ENCODE results near the gene MRPS15. TPM values are rescaled to one million over a fixed set of nuclear protein-coding genes. Genes with fewer than 3 reads are reported as not detected.
"Not testable (repeated sequence)": the region's sequence is repeated elsewhere in the genome, so short reads cannot be mapped to it uniquely, and the experiment has no call there.

MRPS15 gene
- 170 and 174 TPM in 2 replicates for polyA plus RNA-seq (2013)

DNA sequence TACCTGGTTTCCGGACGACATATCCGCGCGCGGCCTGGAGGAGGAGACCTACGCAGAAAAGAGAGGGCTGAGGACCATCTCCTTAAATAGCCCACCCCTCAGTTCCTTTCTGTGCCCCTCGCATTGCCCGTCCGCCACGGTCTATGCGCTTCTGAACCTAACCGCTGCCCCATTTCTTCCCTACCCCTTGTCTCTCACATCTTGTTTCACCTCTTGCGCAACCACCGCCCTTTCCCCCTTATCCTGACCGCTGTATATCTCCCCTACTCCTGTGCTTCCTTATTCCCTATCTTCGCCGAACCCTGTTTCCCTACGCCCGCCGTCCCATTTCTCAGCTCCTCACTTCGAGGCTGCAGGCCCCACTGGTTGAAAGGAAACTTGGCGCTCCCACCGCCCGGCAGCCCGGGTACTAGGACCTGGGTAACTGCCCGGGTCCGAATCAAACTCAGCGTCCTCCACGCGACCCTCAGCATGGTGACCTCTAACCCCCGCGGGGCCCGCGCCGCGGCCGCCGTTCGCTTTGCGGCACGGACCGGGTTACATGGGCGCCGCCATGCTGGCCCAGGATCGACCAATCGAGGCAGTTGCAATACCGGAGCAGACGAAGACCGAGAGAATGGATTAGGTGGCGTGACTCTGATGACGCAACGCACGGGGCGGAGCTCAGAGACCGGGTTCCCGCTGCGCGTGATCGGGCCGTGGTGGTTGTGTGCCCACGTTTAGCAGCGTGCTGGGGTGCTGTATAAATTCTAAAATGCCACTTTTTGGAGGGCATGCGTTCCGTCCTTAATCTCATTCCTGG lies at the start of gene MRPS15:
Gene MRPS15, minus strand, starts transcription at position 582 of the 802 bp plus-strand sequence. Its CDS starts 109 bp downstream, at position 473.
- H3K9me3 ChIP-seq (ENCODE audit: insufficient read depth, low read depth, low read length) = no peaks in the 10 kb centered on the region
- peak within 1 kb of the TSS; percentile 80 for H3K27ac ChIP-seq (ENCODE audit: low read depth, low read length)
- peak within 1 kb of the TSS; percentile 90 for H2AFZ ChIP-seq (ENCODE audit: insufficient read depth, low read length, poor library complexity)
- H2BK120ac ChIP-seq (ENCODE audit: insufficient read depth, low read length, poor library complexity) = peak within 1 kb of the TSS; percentile 85
- peak; percentile 91 to 97 for DNase-seq
- H4K8ac ChIP-seq (ENCODE audit: low read depth, low read length) = peak within 1 kb of the TSS; percentile 97
- no peak within 1 kb of the TSS for H3K23ac ChIP-seq (ENCODE audit: low read length)
- H3K4me2 ChIP-seq (ENCODE audit: low read length) = peak within 1 kb of the TSS; percentile 78
- H3K4ac ChIP-seq (ENCODE audit: low read depth, low read length) = peak within 1 kb of the TSS; percentile 78
- peaks cover 22 to 33% of the 10 kb centered on the region in 2 experiments for H3K36me3 ChIP-seq (ENCODE audit: control insufficient read depth in 1 of 2, insufficient read depth in 2 of 2, low read length in 2 of 2)
- H3K9ac ChIP-seq (ENCODE audit: low read length) = peak within 1 kb of the TSS; percentile 87
- no peaks in the 10 kb centered on the region for H3K27me3 ChIP-seq (ENCODE audit: insufficient read depth, low read length)
- H4K91ac ChIP-seq (ENCODE audit: low read depth, low read length) = peak within 1 kb of the TSS; percentile 98
- peak within 1 kb of the TSS; percentile 85 for H3K18ac ChIP-seq (ENCODE audit: low read length)
- H3K14ac ChIP-seq (ENCODE audit: low read length) = peak within 1 kb of the TSS; percentile 88
- H2AK5ac ChIP-seq (ENCODE audit: low read length) = peak within 1 kb of the TSS; percentile 72
- H2BK5ac ChIP-seq (ENCODE audit: low read depth, low read length, poor library complexity) = peak within 1 kb of the TSS; percentile 85
- H2BK12ac ChIP-seq (ENCODE audit: low read length) = peak within 1 kb of the TSS; percentile 12
- WGBS (ENCODE audit: extremely low coverage, insufficient coverage, insufficient read length) = no CpG with 5 or more reads among the region's 65 CpGs
- H4K12ac ChIP-seq (ENCODE audit: low read depth, low read length) = peak within 1 kb of the TSS; percentile 86
- peaks cover 8% of the 10 kb centered on the region for H3K79me2 ChIP-seq (ENCODE audit: control insufficient read depth, insufficient read depth, low read length, poor library complexity)
- H3K4me1 ChIP-seq (ENCODE audit: control insufficient read depth in 1 of 2, insufficient read depth in 2 of 2, low read length in 2 of 2) = peaks cover 4 to 5% of the 10 kb centered on the region in 2 experiments
- peaks cover 13% of the 10 kb centered on the region for H3K79me1 ChIP-seq (ENCODE audit: low read length)
- peak within 1 kb of the TSS; percentile 89 for H3K4me3 ChIP-seq (ENCODE audit: low read depth, low read length)

DNA sequence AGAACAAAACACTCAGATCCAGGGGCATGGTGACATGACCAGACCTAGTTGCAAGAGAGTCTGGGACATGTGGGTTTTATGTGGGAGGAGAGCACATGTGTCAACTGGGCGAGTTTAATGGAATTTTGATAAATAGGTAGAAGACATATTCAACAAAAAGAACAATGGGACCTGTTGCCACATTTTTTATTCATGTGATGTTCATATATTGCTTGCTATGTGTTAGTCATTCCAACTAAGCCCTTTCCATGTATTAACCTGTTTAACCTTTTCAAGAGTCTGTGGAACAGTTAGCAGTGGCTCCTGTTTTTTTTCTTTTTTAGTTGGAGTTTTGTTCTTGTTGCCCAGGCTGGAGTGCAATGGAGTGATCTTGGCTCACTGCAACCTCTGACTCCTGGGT lies 48.7 kb upstream of the MRPS15 start:
- Histone ChIP-seq H3K4me3 (ENCODE audit: low read depth, low read length) (no peak overlapping the region), H2BK5ac (ENCODE audit: low read depth, low read length, poor library complexity) (no peak overlapping the region), H3K27me3 (ENCODE audit: insufficient read depth, low read length) (no peaks in the 10 kb centered on the region), H3K4me2 (ENCODE audit: low read length) (no peak overlapping the region), H2AFZ (ENCODE audit: insufficient read depth, low read length, poor library complexity) (no peak overlapping the region), H3K79me1 (ENCODE audit: low read length) (no peaks in the 10 kb centered on the region), H4K91ac (ENCODE audit: low read depth, low read length) (no peak overlapping the region), H4K8ac (ENCODE audit: low read depth, low read length) (no peak overlapping the region), H2BK12ac (ENCODE audit: low read length) (no peak overlapping the region), H3K79me2 (ENCODE audit: control insufficient read depth, insufficient read depth, low read length, poor library complexity) (no peaks in the 10 kb centered on the region), H3K9ac (ENCODE audit: low read length) (no peak overlapping the region), H2BK120ac (ENCODE audit: insufficient read depth, low read length, poor library complexity) (no peak overlapping the region), H4K12ac (ENCODE audit: low read depth, low read length) (no peak overlapping the region), H3K27ac (ENCODE audit: low read depth, low read length) (no peak overlapping the region), H3K4ac (ENCODE audit: low read depth, low read length) (no peak overlapping the region), H3K14ac (ENCODE audit: low read length) (no peak overlapping the region), H3K23ac (ENCODE audit: low read length) (no peak overlapping the region), H3K36me3 (ENCODE audit: control insufficient read depth in 1 of 2, insufficient read depth in 2 of 2, low read length in 2 of 2) (no peaks in the 10 kb centered on the region), H3K9me3 (ENCODE audit: insufficient read depth, low read depth, low read length) (no peaks in the 10 kb centered on the region), H2AK5ac (ENCODE audit: low read length) (no peak overlapping the region), H3K4me1 (ENCODE audit: control insufficient read depth in 1 of 2, insufficient read depth in 2 of 2, low read length in 2 of 2) (no peaks in the 10 kb centered on the region), H3K18ac (ENCODE audit: low read length) (no peak overlapping the region)
- DNase-seq = no peak
- no CpG with 5 or more reads among the region's 1 CpG for WGBS (ENCODE audit: extremely low coverage, insufficient coverage, insufficient read length)

- H3K9me3 ChIP-seq (ENCODE audit: insufficient read depth, low read depth, low read length) = peaks cover 2% of the 10 kb centered on the region
- WGBS (ENCODE audit: extremely low coverage, insufficient coverage, insufficient read length) = no CpG with 5 or more reads among the region's 15 CpGs
These were observed 47.9 kb upstream of the MRPS15 start for GRCh38 chr1:36511804-36512798.

DNA sequence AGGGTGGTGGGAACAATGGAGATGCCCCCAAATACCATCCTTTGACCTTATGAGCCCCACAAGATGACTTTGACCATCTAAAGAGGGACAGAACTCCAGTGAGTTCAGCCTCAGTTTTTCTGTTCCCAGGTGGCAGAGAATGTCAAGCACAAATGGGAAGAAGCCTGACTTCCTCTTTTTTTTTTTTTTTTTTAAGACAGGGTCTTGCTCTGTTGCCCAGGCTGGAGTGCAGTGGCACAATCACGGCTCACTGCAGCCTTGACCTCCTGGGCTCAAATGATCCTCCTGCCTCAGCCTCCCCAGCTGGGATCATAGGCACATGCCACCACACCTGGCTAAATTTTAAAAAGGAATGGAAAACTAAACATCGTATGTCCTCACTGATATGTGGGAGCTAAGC lies 47.0 kb upstream of the MRPS15 start:
- H3K9ac ChIP-seq (ENCODE audit: low read length); H3K18ac ChIP-seq (ENCODE audit: low read length): not testable (repeated sequence)

More at GRCh38 chr1:36511804-36512798, 47.9 kb upstream of the MRPS15 start:
- Histone ChIP-seq H2BK120ac (ENCODE audit: insufficient read depth, low read length, poor library complexity) (no peak overlapping the region), H3K36me3 (ENCODE audit: control insufficient read depth in 1 of 2, insufficient read depth in 2 of 2, low read length in 2 of 2) (no peaks in the 10 kb centered on the region), H2AFZ (ENCODE audit: insufficient read depth, low read length, poor library complexity) (no peak overlapping the region), H3K18ac (ENCODE audit: low read length) (no peak overlapping the region), H3K79me2 (ENCODE audit: control insufficient read depth, insufficient read depth, low read length, poor library complexity) (no peaks in the 10 kb centered on the region), H3K4ac (ENCODE audit: low read depth, low read length) (no peak overlapping the region), H2BK5ac (ENCODE audit: low read depth, low read length, poor library complexity) (no peak overlapping the region), H3K4me2 (ENCODE audit: low read length) (no peak overlapping the region), H3K4me1 (ENCODE audit: control insufficient read depth in 1 of 2, insufficient read depth in 2 of 2, low read length in 2 of 2) (no peaks in the 10 kb centered on the region), H3K23ac (ENCODE audit: low read length) (no peak overlapping the region), H3K27ac (ENCODE audit: low read depth, low read length) (no peak overlapping the region), H3K79me1 (ENCODE audit: low read length) (no peaks in the 10 kb centered on the region), H4K8ac (ENCODE audit: low read depth, low read length) (no peak overlapping the region), H4K12ac (ENCODE audit: low read depth, low read length) (no peak overlapping the region), H3K27me3 (ENCODE audit: insufficient read depth, low read length) (no peaks in the 10 kb centered on the region), H3K4me3 (ENCODE audit: low read depth, low read length) (no peak overlapping the region), H2AK5ac (ENCODE audit: low read length) (no peak overlapping the region), H2BK12ac (ENCODE audit: low read length) (no peak overlapping the region), H4K91ac (ENCODE audit: low read depth, low read length) (no peak overlapping the region), H3K14ac (ENCODE audit: low read length) (no peak overlapping the region), H3K9ac (ENCODE audit: low read length) (no peak overlapping the region)
- no peak for DNase-seq

More for the DNA sequence above, 47.0 kb upstream of the MRPS15 start:
- H2BK5ac ChIP-seq (ENCODE audit: low read depth, low read length, poor library complexity); H2AFZ ChIP-seq (ENCODE audit: insufficient read depth, low read length, poor library complexity); H2BK12ac ChIP-seq (ENCODE audit: low read length); H3K23ac ChIP-seq (ENCODE audit: low read length); H4K8ac ChIP-seq (ENCODE audit: low read depth, low read length); H3K4me2 ChIP-seq (ENCODE audit: low read length); H3K36me3 ChIP-seq (ENCODE audit: control insufficient read depth in 1 of 2, insufficient read depth in 2 of 2, low read length in 2 of 2); H4K91ac ChIP-seq (ENCODE audit: low read depth, low read length); H3K79me2 ChIP-seq (ENCODE audit: control insufficient read depth, insufficient read depth, low read length, poor library complexity); H2AK5ac ChIP-seq (ENCODE audit: low read length); H2BK120ac ChIP-seq (ENCODE audit: insufficient read depth, low read length, poor library complexity); H3K27ac ChIP-seq (ENCODE audit: low read depth, low read length); H3K79me1 ChIP-seq (ENCODE audit: low read length); H3K4me3 ChIP-seq (ENCODE audit: low read depth, low read length); DNase-seq; H4K12ac ChIP-seq (ENCODE audit: low read depth, low read length); H3K4ac ChIP-seq (ENCODE audit: low read depth, low read length); H3K27me3 ChIP-seq (ENCODE audit: insufficient read depth, low read length); H3K14ac ChIP-seq (ENCODE audit: low read length); H3K4me1 ChIP-seq (ENCODE audit: control insufficient read depth in 1 of 2, insufficient read depth in 2 of 2, low read length in 2 of 2); H3K9me3 ChIP-seq (ENCODE audit: insufficient read depth, low read depth, low read length): not testable (repeated sequence)
- whole genome bisulfite sequencing (ENCODE audit: extremely low coverage, insufficient coverage, insufficient read length) = no CpG with 5 or more reads among the region's 2 CpGs

All from trophoblast cell (in vitro differentiated cells and primary cell).